GM15510 (cell line): Measurements from ENCODE around the gene RAB7A.

Experiments
- POLR2A ChIP-seq: IDR thresholded peaks from 3 replicates; pipeline ENCODE4 v1.6.1; 2011; ENCODE audit warnings: borderline replicate concordance; ENCODE audit not compliant: insufficient read length; ENCODE audit errors: extremely low read depth

The RAB7A gene

DNA sequence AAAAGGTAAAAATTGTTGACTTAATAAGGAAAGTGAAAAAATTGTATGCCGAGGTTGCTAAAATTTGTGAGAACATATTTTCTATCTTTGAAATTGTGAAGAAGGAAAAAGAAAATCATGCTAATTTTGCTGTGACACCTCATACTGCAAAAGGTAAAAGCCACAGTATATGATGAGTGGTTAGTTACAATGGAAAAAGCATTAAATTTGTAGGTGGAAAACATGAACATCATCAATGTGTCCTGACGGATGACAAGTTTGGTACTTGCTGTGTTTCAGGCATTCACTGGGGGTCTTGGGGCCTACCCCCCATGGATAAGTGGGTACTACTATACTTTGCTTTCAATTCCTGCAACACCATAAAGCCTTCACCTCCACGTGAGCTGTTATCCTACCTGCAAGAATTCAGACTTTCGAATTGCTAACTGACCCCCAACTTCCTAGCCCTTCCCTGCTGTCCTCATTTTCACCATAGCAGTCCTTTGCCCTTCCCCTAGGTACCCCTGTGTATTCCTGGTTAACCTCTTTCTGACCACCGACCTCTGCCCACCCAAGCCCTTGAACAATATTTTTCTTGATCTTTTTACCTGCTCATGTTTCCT lies 62.4 kb downstream of the RAB7A start:
- no peak for TF ChIP-seq POLR2A

DNA sequence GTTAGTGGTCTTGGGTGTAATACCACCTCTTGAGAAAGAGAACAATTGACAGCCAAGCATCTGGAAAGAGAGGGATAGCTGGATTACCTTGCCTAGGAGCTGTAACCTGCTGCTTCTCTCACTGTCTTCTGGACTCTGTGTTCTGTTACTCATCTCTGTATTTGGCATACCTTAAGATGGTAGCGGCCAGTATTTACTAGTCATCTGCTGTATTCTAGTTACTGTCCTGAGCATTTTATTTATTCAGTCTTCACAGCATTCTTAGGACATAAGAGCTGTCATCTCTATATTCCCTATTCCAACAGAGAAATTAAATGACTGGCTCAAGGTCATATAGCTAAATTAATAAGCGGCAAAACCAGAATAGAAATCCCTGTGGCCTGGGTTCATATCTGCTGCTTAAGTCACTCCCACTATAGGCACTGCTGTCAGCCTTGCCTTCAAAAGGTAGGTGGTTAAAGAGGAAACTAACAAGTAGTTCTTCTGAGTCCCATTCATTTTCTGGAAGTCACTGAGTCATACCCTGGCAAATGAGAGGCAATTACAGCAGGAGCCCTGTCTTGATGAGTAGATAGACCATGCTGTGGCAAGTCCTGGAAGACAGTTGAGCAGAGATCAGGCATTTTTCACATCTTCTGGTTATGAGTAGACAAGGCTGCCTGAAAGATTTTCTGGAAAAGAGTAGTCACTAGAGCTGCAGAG lies 68.2 kb downstream of the RAB7A start:
- no peak for TF ChIP-seq POLR2A

DNA sequence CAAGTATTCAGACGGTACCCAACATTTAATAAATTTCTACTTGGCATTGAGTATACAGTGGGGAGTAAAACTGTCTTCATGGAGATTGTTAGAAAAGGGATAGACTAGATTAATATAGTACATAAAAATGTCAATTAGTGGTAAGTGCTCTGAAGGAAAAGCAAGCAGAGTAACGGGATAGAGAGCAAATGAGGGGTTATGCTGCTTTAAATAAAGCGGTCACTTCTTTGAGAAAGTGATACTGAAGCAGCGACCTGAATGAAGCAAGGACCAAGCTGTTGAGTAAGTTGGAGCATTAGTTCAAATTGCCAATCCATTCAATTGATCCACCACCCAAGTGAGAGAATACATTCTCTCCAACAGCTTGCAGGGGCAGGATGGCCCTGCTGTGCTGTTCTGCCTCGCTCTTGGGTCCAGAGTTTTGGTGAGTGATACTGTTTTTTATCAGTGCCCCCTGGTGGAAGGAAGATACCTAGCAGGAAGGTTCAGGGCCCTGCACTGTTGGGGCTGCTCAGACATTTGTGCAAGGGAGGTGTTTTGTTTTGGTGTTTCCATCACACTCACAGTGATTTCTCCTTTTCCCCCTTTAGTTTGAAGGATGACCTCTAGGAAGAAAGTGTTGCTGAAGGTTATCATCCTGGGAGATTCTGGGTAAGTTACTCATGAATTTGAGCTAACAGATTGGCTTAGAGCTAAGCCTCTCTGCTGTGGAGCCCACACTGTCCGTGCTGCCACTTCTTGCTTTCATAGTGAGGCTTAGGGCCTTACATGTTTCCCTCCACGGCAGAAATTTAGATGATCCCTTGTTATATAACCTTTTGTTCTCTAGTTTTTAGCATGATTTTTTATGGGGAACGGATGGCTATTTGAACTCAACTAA lies 69.0 kb downstream of the RAB7A start:
- TF ChIP-seq POLR2A: no peak

DNA sequence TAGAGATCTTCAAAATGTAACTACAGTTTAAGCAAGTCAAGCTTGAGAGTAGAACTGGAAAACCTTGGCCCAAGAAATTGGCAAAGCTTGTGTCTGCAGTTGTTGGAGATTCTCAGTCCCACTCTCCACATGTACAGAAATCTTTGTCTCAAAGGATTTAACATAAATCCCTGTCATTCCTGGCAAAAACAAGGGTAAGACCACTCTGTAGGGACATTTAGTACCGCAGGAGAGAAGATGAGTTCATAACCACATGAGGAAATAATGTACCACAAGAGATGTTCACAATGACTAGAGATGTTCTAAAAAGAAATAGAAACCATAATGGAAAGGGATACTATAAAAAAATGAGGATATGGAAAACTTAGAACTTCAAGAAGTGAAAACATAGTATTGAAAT lies 73.7 kb downstream of the RAB7A start:
- no peak for TF ChIP-seq POLR2A

DNA sequence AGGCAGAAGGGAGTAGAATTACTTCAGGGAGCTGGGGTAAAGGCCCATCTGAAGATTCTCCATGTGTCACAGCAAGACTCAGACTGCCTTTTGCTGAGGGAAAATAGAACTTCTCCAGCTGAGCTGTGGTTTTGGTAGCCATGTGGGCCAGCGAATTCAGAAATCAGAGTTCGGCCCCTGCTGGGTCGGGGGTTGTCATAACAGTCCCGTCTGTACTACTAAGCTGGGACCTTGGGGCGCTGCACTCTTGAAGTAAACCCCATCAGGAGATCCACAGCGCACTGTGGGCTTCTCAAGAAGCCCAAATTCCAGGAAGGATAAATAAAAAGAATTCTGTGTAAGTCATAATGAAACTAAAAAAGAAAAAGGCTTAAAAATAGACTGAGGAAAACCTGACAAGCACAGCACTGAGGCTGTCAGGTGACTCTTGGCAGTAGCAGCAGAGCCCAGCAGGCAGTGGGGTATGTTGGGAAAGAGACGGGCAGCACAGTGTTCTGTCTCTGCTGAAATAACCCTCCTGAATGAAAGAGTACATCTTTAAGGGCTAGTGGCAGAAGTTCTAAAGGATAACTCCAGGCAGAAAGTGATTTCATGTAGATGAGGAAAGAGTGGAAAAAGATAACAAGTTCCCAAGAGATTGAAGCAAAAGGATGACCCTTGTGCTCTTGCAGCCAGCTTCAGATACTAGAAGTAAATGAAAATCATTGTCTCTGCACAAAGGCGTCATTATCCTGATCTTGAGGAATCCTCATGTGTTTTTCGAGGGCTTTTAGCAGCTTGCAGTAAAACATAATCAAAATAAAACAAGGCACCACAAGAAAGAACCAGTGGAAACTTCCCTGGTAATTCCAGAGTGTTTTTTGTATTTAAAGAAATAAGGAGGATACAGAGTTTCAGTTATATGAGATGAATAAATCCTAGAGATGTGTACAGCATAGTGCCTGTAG lies 74.5 kb downstream of the RAB7A start:
- TF ChIP-seq POLR2A: no peak

DNA sequence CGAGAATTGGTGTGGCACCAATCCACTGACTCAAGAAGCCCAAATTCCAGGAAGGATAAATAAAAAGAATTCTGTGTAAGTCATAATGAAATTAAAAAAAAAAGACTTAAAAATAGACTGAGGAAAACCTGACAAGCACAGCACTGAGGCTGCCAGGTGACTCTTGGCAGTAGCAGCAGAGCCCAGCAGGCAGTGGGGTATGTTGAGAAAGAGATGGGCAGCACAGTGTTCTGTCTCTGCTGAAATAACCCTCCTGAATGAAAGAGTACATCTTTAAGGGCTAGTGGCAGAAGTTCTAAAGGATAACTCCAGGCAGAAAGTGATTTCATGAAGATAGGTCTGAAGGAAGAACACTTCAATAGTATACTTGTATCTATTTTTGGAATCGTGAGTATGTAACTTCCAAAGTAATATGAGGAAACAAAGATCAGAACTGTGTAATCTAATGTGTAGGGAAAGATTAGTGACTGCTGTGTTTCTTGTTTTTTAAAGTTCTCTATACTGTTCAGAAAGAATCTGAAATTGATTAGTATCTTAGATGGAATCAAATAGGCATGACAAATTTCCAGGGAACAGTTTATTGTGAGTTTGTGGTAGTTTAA lies 75.9 kb downstream of the RAB7A start:
- no peak for TF ChIP-seq POLR2A

DNA sequence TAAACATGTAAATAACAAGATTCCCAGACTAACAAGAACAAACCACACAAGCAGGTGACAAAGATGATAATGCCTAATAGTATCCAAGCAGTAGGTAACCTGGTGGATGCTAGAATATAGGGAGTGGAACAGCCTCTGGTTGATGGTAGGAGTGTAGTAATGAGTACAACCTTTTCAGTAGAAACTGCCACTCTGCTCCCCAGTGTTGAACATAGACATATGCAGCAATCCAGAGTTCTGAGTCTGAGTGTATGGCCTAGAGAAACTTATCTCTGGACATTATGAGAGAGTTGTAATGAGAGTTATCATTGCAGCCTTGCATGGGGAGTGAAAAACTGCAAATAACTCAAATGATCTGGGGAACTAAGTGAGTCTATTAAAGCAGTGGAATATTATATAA lies 77.3 kb downstream of the RAB7A start:
- TF ChIP-seq POLR2A: no peak

DNA sequence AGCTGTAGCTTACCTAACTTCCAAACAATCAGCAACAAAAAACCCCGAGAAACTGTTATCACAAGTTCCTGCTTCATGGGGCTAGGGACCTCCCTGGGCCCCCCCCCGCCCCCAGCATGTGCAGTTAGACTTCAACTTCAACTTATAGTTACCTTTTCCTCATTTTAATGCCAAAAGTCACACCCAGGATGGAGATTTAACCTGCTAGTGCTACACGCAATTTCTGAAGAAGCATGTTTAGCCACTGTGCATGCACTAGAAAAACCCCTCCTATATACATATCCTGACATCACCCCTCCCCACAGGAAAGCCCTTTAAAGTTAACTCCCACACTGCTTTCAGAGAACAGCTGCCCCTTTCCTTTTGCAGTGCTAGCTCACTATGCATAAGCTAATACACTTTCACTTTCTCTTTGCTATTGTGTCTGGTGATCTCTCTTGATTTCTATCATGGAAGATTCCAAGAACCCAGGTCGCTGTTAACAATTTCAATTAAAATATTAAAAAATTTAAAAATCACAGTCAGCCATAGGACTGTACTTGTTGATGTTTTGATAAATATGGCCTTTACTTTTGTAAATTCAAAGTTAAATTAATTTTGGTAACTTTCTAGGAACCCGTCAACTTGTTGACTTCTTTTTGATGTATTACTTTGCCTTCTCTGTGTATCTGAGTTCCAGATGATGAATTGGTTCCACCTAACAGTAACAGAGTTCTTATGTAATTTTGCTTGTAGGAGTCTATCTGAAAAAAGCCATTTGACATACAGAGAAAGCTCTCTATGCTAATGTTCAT lies 78.2 kb downstream of the RAB7A start:
- TF ChIP-seq POLR2A: no peak

DNA sequence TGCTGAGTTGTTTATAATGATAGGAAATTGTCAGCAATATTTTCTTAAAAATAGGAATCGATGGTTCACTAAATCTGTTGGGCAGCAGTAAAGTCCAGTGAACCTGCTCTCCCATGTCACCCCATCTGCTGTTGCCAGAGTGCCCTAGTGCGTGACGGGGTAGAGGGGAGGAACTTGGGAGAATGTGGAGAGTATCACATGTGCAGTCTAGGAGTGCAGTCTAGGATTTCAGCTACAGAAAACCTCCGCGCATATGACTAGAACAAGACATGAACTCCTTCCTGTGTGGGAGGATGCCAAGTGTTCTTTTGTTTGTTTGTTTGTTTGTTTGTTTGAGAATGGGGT lies 78.8 kb downstream of the RAB7A start:
- no peak for TF ChIP-seq POLR2A

DNA sequence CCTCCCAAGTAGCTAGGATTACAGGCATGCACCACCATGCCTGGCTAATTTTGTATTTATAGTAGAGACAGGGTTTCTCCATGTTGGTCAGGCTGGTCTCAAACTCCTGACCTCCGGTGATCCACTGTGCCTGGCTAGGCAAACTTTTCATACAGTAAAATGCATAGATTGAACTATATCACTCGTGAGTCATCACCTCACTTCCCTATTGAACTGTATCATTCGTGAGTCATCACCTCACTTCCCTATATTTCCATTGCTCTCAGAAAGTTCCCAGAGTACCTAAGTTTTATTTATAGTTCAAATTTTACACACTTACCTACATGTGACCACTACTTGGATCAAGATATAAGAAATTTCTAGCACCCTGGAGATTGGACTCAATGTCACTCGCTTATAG lies 79.8 kb downstream of the RAB7A start:
- TF ChIP-seq POLR2A: no peak

DNA sequence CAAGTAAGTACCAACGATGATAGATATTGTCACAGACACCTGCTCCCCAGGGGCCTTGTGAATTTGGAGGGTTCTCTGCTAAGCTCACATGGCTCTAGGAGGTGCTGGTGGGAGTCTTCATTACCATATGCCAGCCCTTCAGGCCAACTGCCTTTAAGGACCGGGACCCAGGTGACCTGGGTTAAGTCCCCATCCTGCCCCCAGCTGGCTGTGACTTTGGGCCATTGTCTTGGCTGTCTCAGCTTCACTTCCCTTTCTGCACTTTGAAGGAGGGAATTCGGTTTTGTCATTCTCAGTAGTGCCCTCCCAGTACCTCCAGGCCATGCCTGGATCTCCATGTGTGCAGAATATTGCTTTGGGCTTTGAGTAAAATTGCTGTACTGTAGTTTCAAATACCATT lies 80.6 kb downstream of the RAB7A start:
- no peak for TF ChIP-seq POLR2A

DNA sequence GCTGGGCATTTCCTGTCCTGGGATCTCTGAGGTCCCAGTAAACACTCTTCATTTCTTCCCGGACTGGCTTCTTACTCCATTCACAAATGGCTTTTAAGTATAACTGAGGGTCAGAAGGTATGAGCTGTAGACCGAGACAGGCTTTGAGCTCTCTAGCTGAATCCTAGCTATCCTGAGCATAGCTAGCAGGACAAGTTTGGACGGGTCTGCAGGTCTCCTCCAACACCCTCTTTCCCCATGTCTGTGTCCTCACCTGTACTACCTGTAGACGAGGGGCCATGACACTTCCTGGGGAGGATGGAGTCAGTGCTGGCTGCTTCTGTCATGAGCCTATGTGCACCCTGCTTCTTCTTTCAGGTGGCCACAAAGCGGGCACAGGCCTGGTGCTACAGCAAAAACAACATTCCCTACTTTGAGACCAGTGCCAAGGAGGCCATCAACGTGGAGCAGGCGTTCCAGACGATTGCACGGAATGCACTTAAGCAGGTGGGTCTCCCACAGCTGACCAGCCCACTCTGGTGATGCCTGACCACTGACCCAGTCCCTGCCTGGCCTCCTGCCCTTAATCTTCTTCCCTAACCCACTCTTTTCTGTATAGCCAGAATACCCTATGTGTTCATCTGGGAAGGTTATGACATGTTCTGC lies 81.3 kb downstream of the RAB7A start:
- TF ChIP-seq POLR2A: no peak

DNA sequence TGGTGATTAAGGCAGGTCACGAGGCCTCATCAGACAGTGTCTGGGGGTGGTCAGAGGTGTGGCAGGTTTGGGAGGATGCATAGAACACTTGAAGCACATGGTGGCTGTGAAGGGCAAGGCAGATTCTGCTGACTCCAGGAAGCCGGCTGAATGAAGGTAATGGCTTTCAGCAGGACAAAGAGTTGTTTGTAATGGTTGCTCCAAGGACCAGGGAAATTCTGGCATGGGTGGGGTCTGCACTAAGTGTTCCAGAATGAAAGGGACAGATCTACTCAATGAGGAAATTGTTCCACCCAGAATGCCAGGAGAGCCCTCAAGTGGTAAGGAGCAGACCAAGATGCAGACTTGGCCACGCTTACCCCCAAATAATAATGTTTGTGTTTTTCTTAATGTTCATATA lies 82.7 kb downstream of the RAB7A start:
- TF ChIP-seq POLR2A: no peak
